Adipocyte (in vitro differentiated cells): ENCODE data around the gene TSPYL4.
"Not testable (repeated sequence)": the region's sequence is repeated elsewhere in the genome, so short reads cannot be mapped to it uniquely, and the experiment has no call there.

Experiments
- DNase-seq: peaks from one replicate; pipeline ENCODE4 v3.0.0-alpha.2; 2015; ENCODE audit warnings: low read depth
- H3K27me3 ChIP-seq: replicated peaks from 2 replicates; pipeline ENCODE4 v1.7.0; 2013; ENCODE audit warnings: mild to moderate bottlenecking, low read length, moderate library complexity; ENCODE audit not compliant: control insufficient read depth, insufficient read depth
- H3K36me3 ChIP-seq: 2 replicates; pipeline ENCODE4 v1.7.0; 2013; ENCODE audit warnings: low read length, mild to moderate bottlenecking, moderate library complexity; ENCODE audit not compliant: control insufficient read depth, insufficient read depth, severe bottlenecking
- H3K4me1 ChIP-seq: 2 replicates; pipeline ENCODE4 v1.7.0; 2013; ENCODE audit warnings: mild to moderate bottlenecking, low read length, moderate library complexity; ENCODE audit not compliant: control insufficient read depth, insufficient read depth
- H3K4me3 ChIP-seq: 2 replicates; pipeline ENCODE4 v1.7.0; 2013; ENCODE audit warnings: mild to moderate bottlenecking, low read length, moderate library complexity
- H3K9ac ChIP-seq: 2 replicates; pipeline ENCODE4 v1.7.0; 2013; ENCODE audit warnings: mild to moderate bottlenecking, low read length, moderate library complexity
- H3K9me3 ChIP-seq: 2 replicates; pipeline ENCODE4 v1.7.0; 2013; ENCODE audit warnings: mild to moderate bottlenecking, low read length, moderate library complexity; ENCODE audit not compliant: control insufficient read depth

Gene TSPYL4

DNA sequence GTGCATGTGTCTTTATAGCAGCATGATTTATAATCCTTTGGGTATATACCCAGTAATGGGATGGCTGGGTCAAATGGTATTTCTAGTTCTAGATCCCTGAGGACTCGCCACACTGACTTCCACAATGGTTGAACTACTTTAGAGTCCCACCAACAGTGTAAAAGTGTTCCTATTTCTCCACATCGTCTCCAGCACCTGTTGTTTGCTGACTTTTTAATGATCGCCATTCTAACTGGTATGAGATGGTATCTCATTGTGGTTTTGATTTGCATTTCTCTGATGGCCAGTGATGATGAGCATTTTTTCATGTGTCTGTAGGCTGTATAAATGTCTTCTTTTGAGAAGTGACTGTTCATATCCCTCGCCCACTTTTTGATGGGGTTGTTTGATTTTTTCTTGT lies 31.1 kb upstream of the TSPYL4 start:
- H3K27me3 ChIP-seq, H3K36me3 ChIP-seq, H3K4me3 ChIP-seq, H3K9me3 ChIP-seq, DNase-seq, H3K9ac ChIP-seq: not testable (repeated sequence)
- H3K4me1 ChIP-seq: peaks cover 13% of the 10 kb centered on the region

DNA sequence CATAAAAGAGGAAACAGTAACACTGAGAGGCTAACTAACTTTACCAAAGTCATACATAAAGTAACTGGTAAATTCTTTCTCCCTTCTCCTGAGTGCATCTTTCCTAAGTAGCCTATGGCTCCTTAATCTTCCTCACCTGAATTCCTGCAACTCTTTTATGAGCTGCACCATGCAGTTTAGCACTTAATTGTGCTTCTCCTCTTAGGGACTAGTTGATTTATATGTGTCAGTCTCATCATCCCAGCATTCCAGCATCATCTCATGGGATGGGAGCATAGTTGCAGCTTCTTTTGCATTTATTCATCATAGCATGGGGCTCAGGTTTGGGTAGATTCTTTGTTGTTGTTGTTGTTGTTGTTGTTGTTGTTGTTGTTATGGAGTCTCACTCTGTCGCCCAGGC lies 29.3 kb upstream of the TSPYL4 start:
- no peaks in the 10 kb centered on the region for H3K9me3 ChIP-seq
- no peak for DNase-seq
- no peak overlapping the region for H3K9ac ChIP-seq
- H3K27me3 ChIP-seq: no peaks in the 10 kb centered on the region
- H3K4me3 ChIP-seq: no peak overlapping the region
- H3K4me1 ChIP-seq: peaks cover 20% of the 10 kb centered on the region
- no peaks in the 10 kb centered on the region for H3K36me3 ChIP-seq

DNA sequence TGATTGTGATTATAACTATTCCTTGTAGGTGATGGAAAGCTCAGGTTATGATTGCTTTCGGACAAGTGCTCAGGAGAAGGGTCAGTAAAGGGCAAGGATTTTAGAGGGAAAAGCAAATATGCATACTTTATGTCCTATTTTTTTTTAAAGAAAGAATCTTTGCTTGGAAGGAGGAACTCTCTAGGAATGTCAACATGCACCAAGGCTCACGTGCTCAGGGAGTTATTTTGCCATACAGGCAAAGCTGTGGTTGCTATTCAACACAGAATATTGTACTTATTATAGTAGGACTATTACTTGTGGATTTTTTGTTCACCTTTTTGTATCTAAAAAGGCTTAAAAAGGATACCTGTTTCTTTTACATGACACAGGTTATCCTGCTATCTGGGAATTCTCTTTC lies 28.8 kb upstream of the TSPYL4 start:
- no peak overlapping the region for H3K9ac ChIP-seq
- no peaks in the 10 kb centered on the region for H3K36me3 ChIP-seq
- H3K4me1 ChIP-seq: peaks cover 25% of the 10 kb centered on the region
- no peak for DNase-seq
- no peaks in the 10 kb centered on the region for H3K9me3 ChIP-seq
- no peaks in the 10 kb centered on the region for H3K27me3 ChIP-seq
- H3K4me3 ChIP-seq: no peak overlapping the region

DNA sequence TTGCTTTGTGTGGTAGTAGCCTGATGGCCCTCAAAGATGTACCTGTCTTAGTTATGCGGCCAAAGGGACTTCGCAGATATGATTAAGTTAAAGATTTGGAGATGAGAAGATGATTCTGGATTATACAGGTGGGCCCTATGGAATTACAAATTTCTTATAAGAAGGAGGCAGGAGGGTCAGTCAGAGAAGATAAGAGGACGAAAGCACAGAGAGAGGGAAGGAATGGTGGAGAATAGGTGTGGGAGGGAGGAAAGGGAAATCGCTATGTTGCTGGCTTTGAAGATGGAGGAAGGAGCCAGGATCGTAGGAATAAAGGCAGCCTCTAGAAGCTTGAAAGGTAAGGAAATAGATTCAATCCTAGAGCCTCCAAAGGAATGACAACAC lies 27.1 kb upstream of the TSPYL4 start:
- no peak overlapping the region for H3K9ac ChIP-seq
- DNase-seq: no peak
- H3K27me3 ChIP-seq: no peaks in the 10 kb centered on the region
- peaks cover 37% of the 10 kb centered on the region for H3K4me1 ChIP-seq
- H3K4me3 ChIP-seq: peak overlapping the region; percentile 97
- H3K9me3 ChIP-seq: no peaks in the 10 kb centered on the region
- no peaks in the 10 kb centered on the region for H3K36me3 ChIP-seq

DNA sequence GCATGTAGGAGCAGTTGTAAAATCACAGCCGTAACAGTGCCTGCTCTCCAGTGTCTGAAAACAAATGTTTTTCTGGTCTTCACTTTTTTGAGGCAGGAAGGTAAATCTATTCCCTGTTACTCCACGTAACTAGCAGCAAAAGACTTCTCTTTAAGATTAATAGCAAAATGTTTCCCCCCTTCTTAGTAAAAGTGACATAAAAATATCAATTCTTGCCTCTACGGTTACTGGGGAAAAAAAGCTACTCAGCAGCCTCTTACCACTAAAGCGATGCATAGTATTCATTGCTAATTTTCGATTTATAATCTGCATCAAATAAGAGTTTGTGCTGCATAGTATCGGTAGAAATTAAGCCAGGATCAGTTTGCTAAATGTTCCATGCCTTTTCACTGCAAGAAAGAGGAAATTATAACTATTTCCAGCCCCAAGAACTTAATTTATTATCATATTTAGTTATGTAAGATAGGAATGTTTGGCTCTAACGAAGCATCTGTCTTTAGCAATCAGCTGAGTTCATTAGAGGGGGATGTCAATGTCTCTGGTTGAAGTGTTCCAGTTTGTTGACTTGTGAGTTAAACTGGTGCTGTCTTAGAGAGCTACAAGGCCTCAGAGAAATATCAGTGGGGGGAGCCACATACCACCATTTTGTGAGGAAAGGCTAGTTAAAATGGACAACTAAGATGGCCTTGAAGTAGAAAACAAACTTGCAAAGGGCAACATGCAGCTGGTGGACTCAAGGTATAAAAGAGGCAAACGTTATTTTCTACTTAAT lies 26.5 kb upstream of the TSPYL4 start:
- H3K4me3 ChIP-seq: peak overlapping the region; percentile 97
- no peak for DNase-seq
- H3K36me3 ChIP-seq: no peaks in the 10 kb centered on the region

DNA sequence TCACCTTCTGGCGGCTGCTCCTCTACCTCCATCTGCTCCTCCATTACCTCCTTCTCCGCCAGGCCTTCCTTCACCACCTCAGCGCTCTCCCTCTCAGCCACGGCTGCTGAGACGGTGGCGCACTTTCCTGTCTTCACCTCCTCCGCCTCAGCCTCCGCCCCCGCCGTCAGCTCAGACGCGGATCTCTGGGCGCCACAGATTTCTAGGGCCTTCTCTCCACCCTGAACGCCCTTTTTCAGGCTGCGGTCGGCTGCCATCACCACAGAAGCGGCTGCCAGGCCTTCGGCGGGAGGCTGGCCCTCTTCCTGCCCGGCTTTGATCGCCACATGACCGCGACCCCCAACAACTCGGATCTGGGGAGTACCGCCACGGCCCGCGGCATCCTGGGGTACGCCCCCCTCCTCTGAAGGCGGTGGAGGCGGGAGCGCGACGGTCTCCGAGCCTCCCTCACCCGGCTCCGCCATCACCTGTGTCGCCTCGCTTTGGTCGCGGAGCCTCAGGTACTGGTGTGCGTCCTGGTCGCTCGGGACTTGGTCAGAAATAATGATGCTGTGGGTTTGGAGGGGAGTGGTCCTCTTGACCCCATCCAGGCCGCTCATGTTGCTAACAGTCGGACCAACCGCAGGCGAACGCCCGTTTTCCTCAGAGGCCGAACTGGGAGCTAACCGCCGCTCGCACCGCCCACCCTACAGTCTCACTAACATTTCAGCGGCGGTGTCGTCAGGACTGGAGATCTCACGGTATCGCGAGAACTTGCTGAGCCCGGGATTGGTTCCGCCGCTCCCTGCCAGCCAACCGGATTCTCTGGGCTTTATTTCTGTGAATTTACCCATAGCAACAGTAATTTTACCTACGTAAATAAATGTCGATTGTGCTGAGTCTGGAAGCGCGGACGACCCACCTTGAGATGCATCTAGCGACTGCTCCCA lies 25.6 kb upstream of the TSPYL4 start, which contains the start of gene TSPYL1:
TSS of gene TSPYL1 (minus strand) at position 699 of the 929 bp plus-strand sequence. CDS start at position 599, 100 bp downstream.
- DNase-seq: peak; percentile 99
- H3K27me3 ChIP-seq: no peaks in the 10 kb centered on the region

More for the DNA sequence above, 26.5 kb upstream of the TSPYL4 start:
- Histone ChIP-seq H3K27me3 (no peaks in the 10 kb centered on the region), H3K4me1 (peaks cover 41% of the 10 kb centered on the region), H3K9me3 (no peaks in the 10 kb centered on the region), H3K9ac (peak overlapping the region; percentile 96)

DNA sequence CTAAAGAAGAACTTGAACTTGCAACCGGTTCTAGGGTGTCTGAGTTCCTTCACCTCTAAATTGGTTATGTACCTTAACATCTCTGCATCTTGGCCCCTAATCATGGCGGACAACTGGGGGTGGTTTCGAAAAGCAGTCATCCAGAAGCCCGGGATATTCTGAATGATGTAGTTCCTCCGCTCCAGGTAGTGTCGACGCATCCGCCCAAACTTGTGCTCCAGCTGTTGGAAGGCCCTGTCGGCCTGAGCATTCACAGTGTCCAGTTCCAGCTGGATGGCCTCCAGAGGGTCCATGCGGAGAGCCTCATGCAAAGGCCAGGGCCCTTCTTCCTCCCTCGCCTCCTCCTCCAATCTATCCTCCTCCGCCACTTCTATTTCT lies 25.0 kb upstream of the TSPYL4 start:
- H3K9me3 ChIP-seq: no peaks in the 10 kb centered on the region
- H3K9ac ChIP-seq: peak overlapping the region; percentile 96
- H3K4me3 ChIP-seq: peak overlapping the region; percentile 97
- peaks cover 6% of the 10 kb centered on the region for H3K36me3 ChIP-seq
- no peak for DNase-seq
- H3K27me3 ChIP-seq: no peaks in the 10 kb centered on the region
- H3K4me1 ChIP-seq: peaks cover 46% of the 10 kb centered on the region

More for the DNA sequence above, 25.6 kb upstream of the TSPYL4 start, which contains the start of gene TSPYL1:
- no peaks in the 10 kb centered on the region for H3K9me3 ChIP-seq
- H3K36me3 ChIP-seq: peaks cover 3% of the 10 kb centered on the region
- H3K4me1 ChIP-seq: peaks cover 46% of the 10 kb centered on the region
- peak within 1 kb of the TSS; percentile 97 for H3K4me3 ChIP-seq
- peak within 1 kb of the TSS; percentile 96 for H3K9ac ChIP-seq

DNA sequence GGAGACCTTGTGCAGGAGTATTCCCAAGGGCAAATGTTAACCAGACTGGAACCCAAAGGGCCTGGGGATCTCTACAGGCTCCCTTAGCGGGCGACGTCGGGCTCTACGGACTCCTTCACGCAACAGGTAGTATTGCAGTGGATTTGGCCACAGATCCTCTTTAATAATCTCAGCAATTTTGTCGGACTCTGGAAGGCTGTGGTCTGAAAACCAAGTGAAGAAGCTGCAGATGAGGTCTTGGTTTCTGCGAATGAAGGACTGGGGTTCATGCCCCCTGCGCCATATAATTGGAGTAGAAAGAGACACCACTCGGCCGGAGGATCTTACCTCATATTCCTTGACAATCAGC lies 24.6 kb upstream of the TSPYL4 start:
- DNase-seq: no peak
- Histone ChIP-seq H3K4me3 (peak overlapping the region; percentile 97), H3K9ac (peak overlapping the region; percentile 96)

DNA sequence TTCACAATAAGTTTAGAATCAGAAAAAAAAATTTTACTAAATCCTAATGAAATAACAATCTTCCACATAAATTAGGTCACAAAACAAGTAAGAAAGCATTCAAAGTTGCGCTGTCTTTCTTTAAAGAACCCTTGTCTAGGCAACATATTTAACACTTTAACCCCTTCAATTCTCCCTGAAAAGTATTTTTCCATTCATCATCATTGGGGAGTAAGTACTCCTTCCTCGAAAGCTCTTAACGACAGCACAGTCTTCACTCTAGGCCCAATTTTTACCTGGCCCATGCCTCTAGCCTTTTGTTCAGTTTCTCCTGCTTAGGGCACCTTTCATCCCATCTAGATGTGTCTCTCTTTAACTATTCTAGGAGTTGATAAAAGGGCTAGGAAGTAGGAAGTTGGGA lies 23.2 kb upstream of the TSPYL4 start:
- Histone ChIP-seq H3K4me1 (peaks cover 46% of the 10 kb centered on the region), H3K9me3 (no peaks in the 10 kb centered on the region), H3K36me3 (peaks cover 17% of the 10 kb centered on the region), H3K9ac (peak overlapping the region; percentile 96), H3K4me3 (peak overlapping the region; percentile 97), H3K27me3 (no peaks in the 10 kb centered on the region)
- DNase-seq: no peak

More for the DNA sequence above, 24.6 kb upstream of the TSPYL4 start:
- Histone ChIP-seq H3K4me1 (peaks cover 46% of the 10 kb centered on the region), H3K27me3 (no peaks in the 10 kb centered on the region), H3K36me3 (peaks cover 8% of the 10 kb centered on the region), H3K9me3 (no peaks in the 10 kb centered on the region)

DNA sequence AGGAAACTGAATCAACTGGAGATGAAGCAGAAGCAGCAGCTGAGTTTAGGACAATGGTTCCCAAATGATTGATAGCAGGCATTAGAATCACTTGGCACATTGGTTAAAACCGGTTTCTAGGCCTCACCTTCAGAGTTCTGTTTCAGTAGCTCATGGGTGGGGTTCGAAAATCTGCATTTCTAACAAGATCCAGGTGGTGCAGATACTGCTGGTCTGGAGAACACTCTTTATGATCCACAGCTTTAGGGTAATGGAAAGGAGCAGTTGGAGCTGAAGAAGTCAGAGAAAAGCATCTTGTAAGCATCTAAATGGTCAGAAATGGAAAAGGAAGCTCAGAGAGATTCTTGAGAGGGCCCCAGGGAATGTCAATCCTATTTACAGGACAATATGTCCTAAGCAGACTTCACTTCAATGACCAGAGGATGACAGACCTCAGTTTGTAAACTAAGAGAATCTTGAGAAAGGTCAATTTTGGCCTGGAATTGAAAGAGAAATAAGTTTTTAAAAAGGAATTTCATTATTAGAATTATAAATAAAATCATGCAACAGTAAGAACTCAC lies 17.4 kb upstream of the TSPYL4 start:
- H3K27me3 ChIP-seq: no peaks in the 10 kb centered on the region
- H3K9ac ChIP-seq: no peak overlapping the region
- no peak for DNase-seq
- no peak overlapping the region for H3K4me3 ChIP-seq
- H3K9me3 ChIP-seq: no peaks in the 10 kb centered on the region
- H3K36me3 ChIP-seq: peaks cover 20% of the 10 kb centered on the region
- peaks cover 21% of the 10 kb centered on the region for H3K4me1 ChIP-seq
